B cell (primary cell): ENCODE results near the gene FNDC11. TPM values are rescaled to one million over a fixed set of nuclear protein-coding genes. Genes with fewer than 3 reads are reported as not detected.
A peak's percentile ranks its signal among the peaks of the same experiment; 100 is the strongest.

ENCODE experiments used
- ATAC-seq: fragments of 200-7000 bp; cut with Tn5 transposase; one replicate; pipeline ENCODE4 v1.10.0; 2021; ENCODE audit warnings: low read depth, mild to moderate bottlenecking, moderate number of reproducible peaks, moderate library complexity
- CTCF ChIA-PET: fragments of 350-600 bp; sonication (Branson Sonifier 250); formaldehyde crosslinking; loops from one replicate; lab custom pipeline; 2021; ENCODE audit warnings: antibody characterized with exemption, inconsistent platforms; lab: Charles Lee
- POLR2A ChIA-PET: fragments of 350-600 bp; sonication (Branson Sonifier 250); formaldehyde crosslinking; loops from one replicate; lab custom pipeline; 2021; ENCODE audit warnings: antibody characterized with exemption; lab: Charles Lee
- DNase-seq: peaks from one replicate; pipeline ENCODE4 v3.0.0; 2013
- H2AFZ ChIP-seq: 2 replicates; pipeline ENCODE4 v1.6.1; 2012; ENCODE audit warnings: mild to moderate bottlenecking, low read depth, low read length; ENCODE audit not compliant: insufficient read depth, poor library complexity, severe bottlenecking
- H3K27ac ChIP-seq, 2 donors: 1 replicate in 1 of 2; 2 replicates in 1 of 2; pipeline ENCODE4 v1.5.1; 2012 to 2013; ENCODE audit warnings: low read length in 2 of 2, mild to moderate bottlenecking in 2 of 2, moderate library complexity in 1 of 2
- H3K27me3 ChIP-seq, 4 experiments: fragments of 200-600 bp in 1 of 4; sonication (generic) in 1 of 4; replicated peaks in 1 of 4; 1 replicate in 2 of 4; 2 replicates in 2 of 4; pipeline versions ENCODE4 v1.6.1 to v1.7.0; 2013 to 2016; ENCODE audit warnings: low read length in 3 of 4, mild to moderate bottlenecking in 2 of 4, mixed read lengths in 1 of 4, moderate library complexity in 1 of 4; ENCODE audit not compliant: insufficient read depth in 4 of 4, control insufficient read depth in 3 of 4; ENCODE audit errors: control extremely low read depth in 1 of 4
- H3K36me3 ChIP-seq, 2 experiments: replicated peaks in 1 of 2; 1 replicate in 1 of 2; 2 replicates in 1 of 2; pipeline versions ENCODE4 v1.6.1 to v1.7.1; 2013; ENCODE audit warnings: low read length in 1 of 2; ENCODE audit not compliant: insufficient read depth in 2 of 2, control insufficient read depth in 1 of 2; ENCODE audit errors: control extremely low read depth in 1 of 2, extremely low read depth in 1 of 2
- H3K4me1 ChIP-seq, 2 donors: fragments of 200-600 bp in 1 of 2; sonication (generic) in 1 of 2; 1 replicate in 1 of 2; 2 replicates in 1 of 2; pipeline versions ENCODE4 v1.5.1 to v1.6.1; 2013 to 2017; ENCODE audit warnings: low read length in 2 of 2; ENCODE audit not compliant: control insufficient read depth in 2 of 2, insufficient read depth in 2 of 2
- H3K4me2 ChIP-seq: replicated peaks from 2 replicates; pipeline ENCODE3; 2012; ENCODE audit warnings: mild to moderate bottlenecking, low read depth, low read length; ENCODE audit not compliant: poor library complexity, severe bottlenecking
- H3K4me3 ChIP-seq, 5 experiments: fragments of 200-600 bp in 1 of 5; sonication (generic) in 1 of 5; 1 replicate in 3 of 5; 2 replicates in 2 of 5; pipeline versions ENCODE4 v1.5.1 to v1.7.0; 2011 to 2016; ENCODE audit warnings: low read length in 4 of 5, mild to moderate bottlenecking in 4 of 5, low read depth in 2 of 5, control low read depth in 1 of 5, moderate library complexity in 1 of 5; ENCODE audit not compliant: insufficient read depth in 1 of 5; ENCODE audit errors: control extremely low read depth in 1 of 5, extremely low read depth in 1 of 5
- H3K79me2 ChIP-seq: fragments of 200-600 bp; sonication (generic); one replicate; pipeline ENCODE4 v1.6.0; 2016; ENCODE audit warnings: low read length; ENCODE audit not compliant: control insufficient read depth, insufficient read depth
- H3K9ac ChIP-seq: fragments of 200-600 bp; sonication (generic); 2 replicates; pipeline ENCODE4 v1.6.1; 2017; ENCODE audit warnings: mild to moderate bottlenecking, low read length, moderate library complexity
- H3K9me3 ChIP-seq, 3 donors: one replicate each; pipeline versions ENCODE4 v1.6.1 to v1.7.1; 2013; ENCODE audit warnings: low read length in 2 of 3; ENCODE audit not compliant: control insufficient read depth in 2 of 3, insufficient read depth in 1 of 3; ENCODE audit errors: control extremely low read depth in 1 of 3
- H4K20me1 ChIP-seq: 2 replicates; pipeline ENCODE4 v1.6.0; 2012; ENCODE audit warnings: mild to moderate bottlenecking, low read length; ENCODE audit not compliant: insufficient read depth, control insufficient read depth, poor library complexity, severe bottlenecking
- H3K27ac Mint-ChIP-seq: one replicate; pipeline ENCODE4 v1.8.0; 2021; ENCODE audit warnings: mixed read lengths
- H3K27me3 Mint-ChIP-seq: one replicate; pipeline ENCODE4 v1.8.0; 2021; ENCODE audit warnings: mixed read lengths
- H3K4me1 Mint-ChIP-seq: one replicate; pipeline ENCODE4 v1.8.0; 2021; ENCODE audit warnings: mixed read lengths
- H3K4me3 Mint-ChIP-seq: one replicate; pipeline ENCODE4 v1.8.0; 2021; ENCODE audit warnings: mixed read lengths
- H3K9me3 Mint-ChIP-seq: one replicate; pipeline ENCODE4 v1.8.0; 2022; ENCODE audit warnings: mixed read lengths; ENCODE audit not compliant: insufficient read depth
- EZH2 ChIP-seq: IDR thresholded peaks from 2 replicates; pipeline ENCODE4 v1.6.1; 2012; ENCODE audit warnings: borderline replicate concordance, low read depth, mild to moderate bottlenecking, moderate library complexity, low read length; ENCODE audit not compliant: insufficient read depth, poor library complexity, severe bottlenecking
- WGBS: methylation state at CpG from one replicate; pipeline ENCODE4 v1.1.5; 2013; ENCODE audit warnings: missing lambda C conversion rate; ENCODE audit not compliant: insufficient coverage; 5-methylcytosine and 5-hydroxymethylcytosine counted together
- intact Hi-C: fragments of 100-400 bp; cut with micrococcal nuclease; formaldehyde crosslinking; loops from one replicate; pipeline ENCODE4 v1.10.0; 2022
- polyA plus RNA-seq: library from polyadenylated mRNA; depleted of rRNA; stranded (reverse); fragments of >200 nt; gene quantifications from 2 replicates; pipeline ENCODE4 v1.2.3, GENCODE V29; 2012
- total RNA-seq, 2 donors: library from RNA; stranded (reverse); fragments of 120-200 nt in 1 of 2; gene quantifications; 1 replicate in 1 of 2; 2 replicates in 1 of 2; pipeline versions ENCODE4 v1.2.3 to v1.2.4, GENCODE V29; 2013 to 2022
- TF ChIP-seq, protein P1 (sequence below): fragments of 200-600 bp; IDR thresholded peaks from one replicate; pipeline ENCODE4 v1.8.0; 2022; ENCODE audit warnings: antibody characterized with exemption, mild to moderate bottlenecking

FNDC11 gene
- total and polyA plus RNA-seq, 2 donors (not counting 1 experiment from before 2014, with no cell fraction given), result 3.8 to 34.2 TPM

DNA sequence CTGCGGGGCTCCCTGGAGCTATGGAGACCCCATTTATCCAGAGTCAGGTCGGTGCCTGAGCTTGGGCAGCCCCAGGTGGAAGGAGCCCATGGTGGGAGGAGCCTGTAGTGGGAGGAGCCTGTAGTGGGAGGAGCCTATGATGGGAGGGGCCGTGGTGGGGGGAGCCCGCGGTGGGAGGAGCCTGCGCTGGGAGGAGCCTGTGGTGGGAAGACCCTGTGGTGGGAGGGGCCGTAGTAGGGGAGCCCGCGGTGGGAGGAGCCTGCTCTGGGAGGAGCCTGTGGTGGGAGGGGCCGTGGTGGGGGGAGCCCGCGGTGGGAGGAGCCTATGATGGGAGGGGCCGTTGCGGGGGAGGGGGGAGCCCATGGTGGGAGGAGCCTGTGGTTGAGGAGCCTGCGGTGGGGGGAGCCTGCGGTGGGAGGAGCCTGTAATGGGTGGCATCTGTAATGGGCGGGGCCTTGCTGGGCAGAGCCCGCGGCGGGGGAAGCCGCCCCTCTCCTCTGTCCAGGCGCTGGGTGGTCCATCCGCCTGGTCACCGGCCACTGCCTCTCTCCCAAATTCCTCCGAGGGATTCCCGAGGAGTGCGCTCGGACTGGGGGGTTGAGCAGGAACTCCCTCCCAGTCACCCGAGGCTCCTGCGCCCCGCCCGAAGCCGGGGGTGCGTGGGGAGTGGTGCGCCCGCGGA is 567 bp upstream of the FNDC11 start:
- CTCF ChIA-PET, result interaction anchor here (1.0 to 2.4 kb wide), 5 partner anchors 11 to 57 kb away, joined by 3 to 12 read pairs (median 7); partner anchors contain the start of gene PTK6
- Histone ChIP-seq H3K79me2 (no peaks in the 10 kb centered on the region), H3K9me3 (peaks cover 0 to 11% (median 0%) of the 10 kb centered on the region in 3 donors), H3K4me1 (peaks cover 36 to 50% of the 10 kb centered on the region in 2 donors), H3K36me3 (no peaks in the 10 kb centered on the region), H3K27me3 (peaks cover 0 to 5% (median under 1%) of the 10 kb centered on the region in 4 experiments), H4K20me1 (peaks cover 7% of the 10 kb centered on the region), H3K4me3 (peak overlapping the region; percentile 7 to 89 (median 75)), H3K4me2 (peak overlapping the region; percentile 92), H3K27ac (peak overlapping the region; percentile 79 to 88), H3K9ac (peak overlapping the region; percentile 77), H2AFZ (peak overlapping the region; percentile 31)
- H3K27ac Mint-ChIP-seq, result peak overlapping the region; percentile 89
- DNase-seq (peak; percentile 96), ATAC-seq (peak; percentile 75)
- peak overlapping the region; percentile 86 for H3K4me3 Mint-ChIP-seq
- intact Hi-C loops, result loop anchor here (1.0 to 2.0 kb wide), 4 partner anchors 11 to 89 kb away; partner anchors contain the start of gene PPDPF
- H3K9me3 Mint-ChIP-seq, result no peaks in the 10 kb centered on the region
- WGBS, result 0% methylated on average over 30 of the region's 37 CpGs
- no peaks in the 10 kb centered on the region for H3K27me3 Mint-ChIP-seq
- POLR2A ChIA-PET, result interaction anchor here (0.6 to 2.3 kb wide), 14 partner anchors 10 to 594 kb away, joined by 3 to 9 read pairs (median 6); partner anchors contain the start of genes GMEB2, HELZ2, PPDPF and PTK6
- no peak for TF ChIP-seq EZH2
- TF ChIP-seq, protein P1, sequence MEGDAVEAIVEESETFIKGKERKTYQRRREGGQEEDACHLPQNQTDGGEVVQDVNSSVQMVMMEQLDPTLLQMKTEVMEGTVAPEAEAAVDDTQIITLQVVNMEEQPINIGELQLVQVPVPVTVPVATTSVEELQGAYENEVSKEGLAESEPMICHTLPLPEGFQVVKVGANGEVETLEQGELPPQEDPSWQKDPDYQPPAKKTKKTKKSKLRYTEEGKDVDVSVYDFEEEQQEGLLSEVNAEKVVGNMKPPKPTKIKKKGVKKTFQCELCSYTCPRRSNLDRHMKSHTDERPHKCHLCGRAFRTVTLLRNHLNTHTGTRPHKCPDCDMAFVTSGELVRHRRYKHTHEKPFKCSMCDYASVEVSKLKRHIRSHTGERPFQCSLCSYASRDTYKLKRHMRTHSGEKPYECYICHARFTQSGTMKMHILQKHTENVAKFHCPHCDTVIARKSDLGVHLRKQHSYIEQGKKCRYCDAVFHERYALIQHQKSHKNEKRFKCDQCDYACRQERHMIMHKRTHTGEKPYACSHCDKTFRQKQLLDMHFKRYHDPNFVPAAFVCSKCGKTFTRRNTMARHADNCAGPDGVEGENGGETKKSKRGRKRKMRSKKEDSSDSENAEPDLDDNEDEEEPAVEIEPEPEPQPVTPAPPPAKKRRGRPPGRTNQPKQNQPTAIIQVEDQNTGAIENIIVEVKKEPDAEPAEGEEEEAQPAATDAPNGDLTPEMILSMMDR, result no peak
- peaks cover 50% of the 10 kb centered on the region for H3K4me1 Mint-ChIP-seq
